ENCODE data around the gene IRX4.

DNA sequence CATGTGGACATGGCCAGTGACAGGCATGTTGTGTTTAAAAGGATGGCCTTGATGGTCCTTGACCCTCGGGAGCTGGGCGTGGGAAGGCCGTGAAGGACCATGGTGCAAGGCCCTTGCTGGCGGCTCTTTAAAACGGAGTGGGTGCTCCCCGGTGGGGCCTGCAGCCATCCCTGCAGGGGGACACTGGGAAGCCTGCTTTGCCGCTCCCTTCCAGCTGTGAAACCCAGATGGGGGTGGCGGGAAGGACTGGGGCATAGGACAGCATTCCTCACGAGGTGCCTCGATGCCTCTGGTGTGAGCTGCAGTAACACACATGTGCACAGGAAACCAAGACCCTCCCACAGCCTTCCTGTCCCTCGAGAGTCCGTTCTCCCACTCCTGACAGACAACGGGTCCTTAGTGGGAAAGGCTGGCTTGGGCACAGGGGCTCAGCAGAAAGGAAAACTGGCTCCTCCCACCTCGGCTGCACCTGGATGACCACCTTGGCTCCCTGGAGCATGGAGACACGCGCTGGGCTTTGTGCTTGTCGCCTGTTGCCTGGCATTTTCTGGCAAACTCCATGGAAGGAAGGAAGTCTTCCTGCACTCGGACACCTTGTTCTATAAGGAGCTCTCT, 30.3 kb upstream of the IRX4 start:
- TF ChIP-seq TAF1 (IDR thresholded peaks at IDR 0.05; ENCODE audit: low read depth) (no peak), FOXM1 (IDR thresholded peaks at IDR 0.05; ENCODE audit: borderline replicate concordance, low read depth) (no peak), CEBPB (IDR thresholded peaks at IDR 0.05) (no peak), EP300 (IDR thresholded peaks at IDR 0.05; ENCODE audit: borderline replicate concordance) (no peak), TCF12 (IDR thresholded peaks at IDR 0.05; ENCODE audit: low read depth) (no peak), EGR1 (IDR thresholded peaks at IDR 0.05) (no peak), RAD21 (IDR thresholded peaks at IDR 0.05; ENCODE audit: low read depth) (no peak), CREB1 (IDR thresholded peaks at IDR 0.05; ENCODE audit: low read depth) (no peak)
- TF ChIP-seq, protein P1, sequence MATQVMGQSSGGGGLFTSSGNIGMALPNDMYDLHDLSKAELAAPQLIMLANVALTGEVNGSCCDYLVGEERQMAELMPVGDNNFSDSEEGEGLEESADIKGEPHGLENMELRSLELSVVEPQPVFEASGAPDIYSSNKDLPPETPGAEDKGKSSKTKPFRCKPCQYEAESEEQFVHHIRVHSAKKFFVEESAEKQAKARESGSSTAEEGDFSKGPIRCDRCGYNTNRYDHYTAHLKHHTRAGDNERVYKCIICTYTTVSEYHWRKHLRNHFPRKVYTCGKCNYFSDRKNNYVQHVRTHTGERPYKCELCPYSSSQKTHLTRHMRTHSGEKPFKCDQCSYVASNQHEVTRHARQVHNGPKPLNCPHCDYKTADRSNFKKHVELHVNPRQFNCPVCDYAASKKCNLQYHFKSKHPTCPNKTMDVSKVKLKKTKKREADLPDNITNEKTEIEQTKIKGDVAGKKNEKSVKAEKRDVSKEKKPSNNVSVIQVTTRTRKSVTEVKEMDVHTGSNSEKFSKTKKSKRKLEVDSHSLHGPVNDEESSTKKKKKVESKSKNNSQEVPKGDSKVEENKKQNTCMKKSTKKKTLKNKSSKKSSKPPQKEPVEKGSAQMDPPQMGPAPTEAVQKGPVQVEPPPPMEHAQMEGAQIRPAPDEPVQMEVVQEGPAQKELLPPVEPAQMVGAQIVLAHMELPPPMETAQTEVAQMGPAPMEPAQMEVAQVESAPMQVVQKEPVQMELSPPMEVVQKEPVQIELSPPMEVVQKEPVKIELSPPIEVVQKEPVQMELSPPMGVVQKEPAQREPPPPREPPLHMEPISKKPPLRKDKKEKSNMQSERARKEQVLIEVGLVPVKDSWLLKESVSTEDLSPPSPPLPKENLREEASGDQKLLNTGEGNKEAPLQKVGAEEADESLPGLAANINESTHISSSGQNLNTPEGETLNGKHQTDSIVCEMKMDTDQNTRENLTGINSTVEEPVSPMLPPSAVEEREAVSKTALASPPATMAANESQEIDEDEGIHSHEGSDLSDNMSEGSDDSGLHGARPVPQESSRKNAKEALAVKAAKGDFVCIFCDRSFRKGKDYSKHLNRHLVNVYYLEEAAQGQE (IDR thresholded peaks at IDR 0.05; ENCODE audit: low read depth) = no peak
